ENCODE results near the gene LPP. TPM values are rescaled to one million over a fixed set of nuclear protein-coding genes. Genes with fewer than 3 reads are reported as not detected.

The LPP gene
- total and polyA plus RNA-seq, 2 of the 13 experiments (the other 11 are each of a cell fraction or from before 2014, with no cell fraction given) = 19.2 to 29.9 TPM

DNA sequence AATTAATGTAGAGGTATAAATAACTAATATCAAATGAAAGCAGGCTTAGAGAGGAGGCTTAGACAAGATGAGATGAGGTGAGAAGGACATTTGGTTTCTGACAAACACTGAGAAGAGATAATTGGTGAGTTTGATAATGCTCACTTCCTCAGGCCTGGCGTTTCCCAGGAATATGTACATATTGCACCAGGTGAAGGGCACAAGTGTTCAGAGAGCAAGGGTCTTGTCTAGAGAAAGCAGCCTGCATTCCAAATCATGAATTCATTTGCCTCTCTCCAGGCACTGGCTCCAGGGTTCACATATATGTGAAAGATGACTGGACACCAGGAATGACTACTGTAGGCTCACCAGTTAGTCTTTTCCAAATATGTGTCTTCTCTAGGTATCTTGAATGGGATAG, 48.0 kb upstream of the LPP start (continued):
- TF ChIP-seq, protein P1, sequence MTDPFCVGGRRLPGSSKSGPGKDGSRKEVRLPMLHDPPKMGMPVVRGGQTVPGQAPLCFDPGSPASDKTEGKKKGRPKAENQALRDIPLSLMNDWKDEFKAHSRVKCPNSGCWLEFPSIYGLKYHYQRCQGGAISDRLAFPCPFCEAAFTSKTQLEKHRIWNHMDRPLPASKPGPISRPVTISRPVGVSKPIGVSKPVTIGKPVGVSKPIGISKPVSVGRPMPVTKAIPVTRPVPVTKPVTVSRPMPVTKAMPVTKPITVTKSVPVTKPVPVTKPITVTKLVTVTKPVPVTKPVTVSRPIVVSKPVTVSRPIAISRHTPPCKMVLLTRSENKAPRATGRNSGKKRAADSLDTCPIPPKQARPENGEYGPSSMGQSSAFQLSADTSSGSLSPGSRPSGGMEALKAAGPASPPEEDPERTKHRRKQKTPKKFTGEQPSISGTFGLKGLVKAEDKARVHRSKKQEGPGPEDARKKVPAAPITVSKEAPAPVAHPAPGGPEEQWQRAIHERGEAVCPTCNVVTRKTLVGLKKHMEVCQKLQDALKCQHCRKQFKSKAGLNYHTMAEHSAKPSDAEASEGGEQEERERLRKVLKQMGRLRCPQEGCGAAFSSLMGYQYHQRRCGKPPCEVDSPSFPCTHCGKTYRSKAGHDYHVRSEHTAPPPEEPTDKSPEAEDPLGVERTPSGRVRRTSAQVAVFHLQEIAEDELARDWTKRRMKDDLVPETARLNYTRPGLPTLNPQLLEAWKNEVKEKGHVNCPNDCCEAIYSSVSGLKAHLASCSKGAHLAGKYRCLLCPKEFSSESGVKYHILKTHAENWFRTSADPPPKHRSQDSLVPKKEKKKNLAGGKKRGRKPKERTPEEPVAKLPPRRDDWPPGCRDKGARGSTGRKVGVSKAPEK (CRISPR knock-in tag; IDR thresholded peaks at IDR 0.05; ENCODE audit: borderline replicate concordance) = no peak
- TF ChIP-seq ZNF264 (CRISPR knock-in tag; IDR thresholded peaks at IDR 0.05) (no peak), CEBPG (CRISPR knock-in tag; IDR thresholded peaks at IDR 0.05) (peak; percentile 75), REL (CRISPR knock-in tag; conservative IDR thresholded peaks at IDR 0.05) (no peak), ZKSCAN1 (IDR thresholded peaks at IDR 0.05; ENCODE audit: low read length) (no peak), PHF8 (CRISPR knock-in tag; IDR thresholded peaks at IDR 0.05) (no peak), MIER3 (CRISPR knock-in tag; IDR thresholded peaks at IDR 0.05; ENCODE audit: borderline replicate concordance) (no peak), ZNF839 (CRISPR knock-in tag; IDR thresholded peaks at IDR 0.05; ENCODE audit: borderline replicate concordance) (no peak), ZNF431 (CRISPR knock-in tag; IDR thresholded peaks at IDR 0.05; ENCODE audit: borderline replicate concordance, low read depth) (no peak), ZNF749 (CRISPR knock-in tag; IDR thresholded peaks at IDR 0.05; ENCODE audit: borderline replicate concordance) (no peak), HNRNPLL (IDR thresholded peaks at IDR 0.05; ENCODE audit: low read depth, low read length, poor library complexity, severe bottlenecking) (no peak), NR1H2 (CRISPR knock-in tag; IDR thresholded peaks at IDR 0.05; ENCODE audit: borderline replicate concordance, low read depth) (no peak), ZNF644 (CRISPR knock-in tag; IDR thresholded peaks at IDR 0.05; ENCODE audit: low read depth) (0 out of 2 replicates have a peak, but pooled peaks have one; percentile 52), RBAK (CRISPR knock-in tag; IDR thresholded peaks at IDR 0.05) (no peak), RXRA (CRISPR knock-in tag; IDR thresholded peaks at IDR 0.05) (no peak), TRIM24 (CRISPR knock-in tag; IDR thresholded peaks at IDR 0.05) (no peak), HNRNPL (IDR thresholded peaks at IDR 0.05; ENCODE audit: low read depth, low read length) (no peak)
- TF ChIP-seq, protein P2, sequence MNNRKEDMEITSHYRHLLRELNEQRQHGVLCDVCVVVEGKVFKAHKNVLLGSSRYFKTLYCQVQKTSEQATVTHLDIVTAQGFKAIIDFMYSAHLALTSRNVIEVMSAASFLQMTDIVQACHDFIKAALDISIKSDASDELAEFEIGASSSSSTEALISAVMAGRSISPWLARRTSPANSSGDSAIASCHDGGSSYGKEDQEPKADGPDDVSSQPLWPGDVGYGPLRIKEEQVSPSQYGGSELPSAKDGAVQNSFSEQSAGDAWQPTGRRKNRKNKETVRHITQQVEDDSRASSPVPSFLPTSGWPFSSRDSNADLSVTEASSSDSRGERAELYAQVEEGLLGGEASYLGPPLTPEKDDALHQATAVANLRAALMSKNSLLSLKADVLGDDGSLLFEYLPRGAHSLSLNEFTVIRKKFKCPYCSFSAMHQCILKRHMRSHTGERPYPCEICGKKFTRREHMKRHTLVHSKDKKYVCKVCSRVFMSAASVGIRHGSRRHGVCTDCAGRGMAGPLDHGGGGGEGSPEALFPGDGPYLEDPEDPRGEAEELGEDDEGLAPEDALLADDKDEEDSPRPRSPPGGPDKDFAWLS (CRISPR knock-in tag; IDR thresholded peaks at IDR 0.05; ENCODE audit: borderline replicate concordance) = no peak
- TF ChIP-seq, protein P3, sequence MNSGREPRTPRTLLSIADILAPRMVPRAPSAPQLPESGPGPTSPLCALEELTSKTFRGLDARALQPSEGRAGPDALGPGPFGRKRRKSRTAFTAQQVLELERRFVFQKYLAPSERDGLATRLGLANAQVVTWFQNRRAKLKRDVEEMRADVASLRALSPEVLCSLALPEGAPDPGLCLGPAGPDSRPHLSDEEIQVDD (CRISPR knock-in tag; IDR thresholded peaks at IDR 0.05; ENCODE audit: borderline replicate concordance) = no peak
- TF ChIP-seq, protein P4, sequence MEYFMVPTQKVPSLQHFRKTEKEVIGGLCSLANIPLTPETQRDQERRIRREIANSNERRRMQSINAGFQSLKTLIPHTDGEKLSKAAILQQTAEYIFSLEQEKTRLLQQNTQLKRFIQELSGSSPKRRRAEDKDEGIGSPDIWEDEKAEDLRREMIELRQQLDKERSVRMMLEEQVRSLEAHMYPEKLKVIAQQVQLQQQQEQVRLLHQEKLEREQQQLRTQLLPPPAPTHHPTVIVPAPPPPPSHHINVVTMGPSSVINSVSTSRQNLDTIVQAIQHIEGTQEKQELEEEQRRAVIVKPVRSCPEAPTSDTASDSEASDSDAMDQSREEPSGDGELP (IDR thresholded peaks at IDR 0.05; ENCODE audit: borderline replicate concordance, low read depth) = peak; percentile 16; the same call in 1 of the 2 replicates
- TF ChIP-seq, protein P5, sequence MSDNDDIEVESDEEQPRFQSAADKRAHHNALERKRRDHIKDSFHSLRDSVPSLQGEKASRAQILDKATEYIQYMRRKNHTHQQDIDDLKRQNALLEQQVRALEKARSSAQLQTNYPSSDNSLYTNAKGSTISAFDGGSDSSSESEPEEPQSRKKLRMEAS (IDR thresholded peaks at IDR 0.05) = no peak
- TF ChIP-seq, protein P6, sequence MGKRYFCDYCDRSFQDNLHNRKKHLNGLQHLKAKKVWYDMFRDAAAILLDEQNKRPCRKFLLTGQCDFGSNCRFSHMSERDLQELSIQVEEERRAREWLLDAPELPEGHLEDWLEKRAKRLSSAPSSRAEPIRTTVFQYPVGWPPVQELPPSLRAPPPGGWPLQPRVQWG (CRISPR knock-in tag; IDR thresholded peaks at IDR 0.05; ENCODE audit: borderline replicate concordance, low read depth) = no peak
- TF ChIP-seq, protein P7, sequence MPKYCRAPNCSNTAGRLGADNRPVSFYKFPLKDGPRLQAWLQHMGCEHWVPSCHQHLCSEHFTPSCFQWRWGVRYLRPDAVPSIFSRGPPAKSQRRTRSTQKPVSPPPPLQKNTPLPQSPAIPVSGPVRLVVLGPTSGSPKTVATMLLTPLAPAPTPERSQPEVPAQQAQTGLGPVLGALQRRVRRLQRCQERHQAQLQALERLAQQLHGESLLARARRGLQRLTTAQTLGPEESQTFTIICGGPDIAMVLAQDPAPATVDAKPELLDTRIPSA (CRISPR knock-in tag; IDR thresholded peaks at IDR 0.05; ENCODE audit: borderline replicate concordance) = no peak
- TF ChIP-seq, protein P8, sequence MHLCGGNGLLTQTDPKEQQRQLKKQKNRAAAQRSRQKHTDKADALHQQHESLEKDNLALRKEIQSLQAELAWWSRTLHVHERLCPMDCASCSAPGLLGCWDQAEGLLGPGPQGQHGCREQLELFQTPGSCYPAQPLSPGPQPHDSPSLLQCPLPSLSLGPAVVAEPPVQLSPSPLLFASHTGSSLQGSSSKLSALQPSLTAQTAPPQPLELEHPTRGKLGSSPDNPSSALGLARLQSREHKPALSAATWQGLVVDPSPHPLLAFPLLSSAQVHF (CRISPR knock-in tag; IDR thresholded peaks at IDR 0.05) = no peak
